Measurements from ENCODE around the gene CTBS.

CTBS gene

DNA sequence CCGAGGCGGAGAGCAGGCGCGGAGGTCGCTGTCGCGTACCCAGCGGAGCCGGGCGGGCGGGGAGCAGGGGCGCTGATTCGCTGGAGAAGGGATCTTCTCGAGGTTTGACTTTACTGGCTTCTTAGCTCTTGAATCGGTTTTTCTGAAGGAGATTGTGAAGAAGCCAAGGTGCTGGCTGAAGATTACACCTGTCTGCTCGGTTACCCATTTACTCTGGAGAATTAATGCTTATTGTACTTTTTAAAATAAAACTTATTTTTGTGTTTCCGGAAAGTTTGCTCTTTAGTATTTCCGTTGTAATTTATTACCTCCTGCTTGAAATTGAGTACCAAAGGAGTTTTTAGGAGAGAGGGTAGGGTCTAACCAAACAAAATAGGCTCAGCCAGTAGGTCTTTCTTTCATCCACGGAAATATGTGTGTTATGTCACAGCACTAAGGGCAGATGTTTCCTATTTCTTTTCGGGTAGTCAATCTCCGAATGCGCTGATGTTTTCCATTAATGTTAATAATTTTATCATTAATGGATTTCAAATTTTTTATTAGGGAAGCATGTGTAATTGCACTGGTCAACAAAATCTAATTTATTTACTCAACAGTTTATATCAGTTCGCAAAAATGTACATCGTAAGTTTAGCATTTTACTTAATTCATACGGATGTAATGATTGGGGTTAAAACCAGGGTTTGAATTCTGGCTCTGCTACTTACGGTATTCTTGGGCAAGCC lies 67.3 kb downstream of the CTBS start:
- peak; percentile 3 for TF ChIP-seq CTCF (conservative IDR thresholded peaks at IDR 0.05; ENCODE audit: low read depth, low read length)
- DNase-seq (ENCODE audit: low read depth) = no peak
- H3K4me3 ChIP-seq (ENCODE audit: low read depth, low read length) = peak overlapping the region; percentile 94

DNA sequence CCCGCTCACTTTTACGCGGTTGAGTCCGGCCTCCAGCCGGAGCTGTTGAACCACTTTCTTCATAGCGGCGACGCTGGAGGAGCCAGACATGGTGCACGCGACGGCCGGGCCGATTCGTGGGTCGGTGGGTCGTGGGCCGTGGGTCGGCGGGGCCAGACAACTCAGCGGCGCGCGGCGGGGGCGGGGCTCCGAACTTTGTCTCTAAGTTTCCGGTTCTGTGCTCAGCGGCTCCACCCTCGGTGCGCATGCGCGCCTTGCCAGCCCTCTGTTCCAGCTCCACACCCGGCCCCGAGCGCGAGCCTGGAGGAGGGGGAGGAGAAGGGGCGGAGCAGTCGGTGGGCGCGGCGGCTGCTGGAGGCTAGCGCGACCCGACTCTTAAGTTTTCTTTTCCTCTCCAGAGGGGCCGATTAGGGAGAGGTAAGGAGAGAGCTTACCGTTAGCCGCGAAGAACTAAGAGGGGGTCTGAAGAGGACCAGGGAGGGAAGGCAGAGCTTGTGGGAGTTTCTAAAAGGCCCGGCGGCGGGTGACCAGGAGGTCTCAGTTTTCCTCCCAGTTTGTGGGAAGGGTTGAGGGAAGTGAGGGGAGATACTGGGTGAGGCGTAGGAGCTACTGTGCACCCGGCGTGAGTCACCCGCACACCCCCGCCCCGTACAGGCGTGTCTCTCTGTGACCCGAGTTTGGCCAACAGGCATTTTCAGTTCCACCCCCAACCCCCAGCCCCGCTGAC lies 68.1 kb downstream of the CTBS start, which contains the start of the genes GNG5 and SPATA1:
Gene GNG5, minus strand, starts transcription at position 580 of the 727 bp plus-strand sequence. Its CDS starts 490 bp downstream, at position 90.
Gene SPATA1, plus strand, starts transcription at position 385 of the 727 bp plus-strand sequence. CDS start 9,974 bp downstream, outside the sequence.
- peak within 1 kb of the TSS; percentile 94 for H3K4me3 ChIP-seq (ENCODE audit: low read depth, low read length)
- peak; percentile 0 for TF ChIP-seq CTCF (conservative IDR thresholded peaks at IDR 0.05; ENCODE audit: low read depth, low read length)

DNA sequence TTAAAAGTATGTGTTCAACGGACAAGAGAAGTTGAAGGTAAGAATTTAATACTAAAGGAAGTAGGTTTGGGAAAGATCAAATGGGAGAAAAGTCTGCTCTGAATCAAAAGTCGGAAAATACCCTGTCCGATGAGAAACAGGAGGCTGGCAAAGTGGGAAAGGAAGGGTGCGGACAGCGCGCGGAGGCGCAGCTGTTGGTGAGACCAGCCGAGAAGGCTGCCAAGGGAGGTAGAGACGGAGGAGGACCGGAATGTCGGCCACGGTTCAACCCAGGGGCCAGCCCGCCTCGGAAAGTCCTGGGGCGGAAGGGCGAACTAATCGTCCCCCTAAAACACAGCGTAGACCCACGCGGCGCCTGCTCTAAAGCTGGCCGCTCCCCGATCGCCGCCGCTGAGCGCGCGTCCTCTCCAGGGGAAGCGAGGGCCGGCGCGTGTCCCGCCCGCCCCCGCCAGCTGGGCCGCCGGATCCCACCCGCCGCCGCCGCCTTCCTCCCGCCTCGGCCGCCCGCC lies 68.7 kb downstream of the CTBS start:
- peak; percentile 0 for TF ChIP-seq CTCF (conservative IDR thresholded peaks at IDR 0.05; ENCODE audit: low read depth, low read length)

More for the DNA sequence above, 68.1 kb downstream of the CTBS start, which contains the start of the genes GNG5 and SPATA1:
- peak; percentile 97 for DNase-seq (ENCODE audit: low read depth)

DNA sequence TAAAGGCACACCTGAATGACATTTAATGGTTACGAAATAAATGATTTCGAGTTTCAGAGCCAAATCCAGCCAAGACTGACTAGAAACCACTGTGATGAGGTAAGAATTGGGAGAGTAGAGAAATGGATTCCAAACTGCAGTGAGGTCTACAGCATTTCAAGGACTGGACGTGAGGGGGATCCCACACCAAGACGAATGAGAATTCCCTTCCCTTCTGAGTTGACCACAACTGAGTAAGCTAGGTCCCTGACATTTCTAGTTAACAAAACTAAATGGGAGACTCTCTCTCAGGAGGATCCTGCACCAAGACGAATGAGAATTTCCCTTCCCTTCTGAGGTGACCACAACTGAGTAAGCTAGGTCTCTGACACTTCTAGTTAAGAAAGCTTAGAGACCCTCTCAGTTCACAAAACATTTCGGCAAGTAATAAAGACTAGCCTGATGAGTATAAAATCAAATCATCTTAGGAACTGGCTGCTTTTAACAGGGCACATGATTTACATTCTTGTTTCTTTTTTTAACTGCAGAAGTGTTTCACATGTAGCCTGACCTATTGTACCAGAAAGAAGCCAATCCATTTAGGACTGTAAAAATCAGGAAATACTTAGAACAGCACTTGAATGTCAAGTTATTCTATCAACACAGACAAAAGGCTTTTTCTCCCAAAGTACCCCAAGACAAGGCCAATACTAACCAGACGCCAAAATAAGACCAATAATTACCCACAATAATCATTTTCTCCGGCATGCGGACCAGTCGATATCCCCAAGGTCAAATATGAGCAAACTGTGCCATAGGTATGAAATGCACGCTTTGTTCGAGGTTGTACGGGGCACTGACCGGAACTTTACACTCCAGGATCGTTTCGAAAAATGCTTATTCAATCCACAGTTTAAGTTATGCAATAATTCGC lies 69.4 kb downstream of the CTBS start:
- TF ChIP-seq CTCF (conservative IDR thresholded peaks at IDR 0.05; ENCODE audit: low read depth, low read length) = peak; percentile 47
- peak; percentile 82 for DNase-seq (ENCODE audit: low read depth)
- H3K4me3 ChIP-seq (ENCODE audit: low read depth, low read length) = peak overlapping the region; percentile 94

More for the DNA sequence above, 68.7 kb downstream of the CTBS start:
- H3K4me3 ChIP-seq (ENCODE audit: low read depth, low read length) = peak overlapping the region; percentile 94
- DNase-seq (ENCODE audit: low read depth) = peak; percentile 57

DNA sequence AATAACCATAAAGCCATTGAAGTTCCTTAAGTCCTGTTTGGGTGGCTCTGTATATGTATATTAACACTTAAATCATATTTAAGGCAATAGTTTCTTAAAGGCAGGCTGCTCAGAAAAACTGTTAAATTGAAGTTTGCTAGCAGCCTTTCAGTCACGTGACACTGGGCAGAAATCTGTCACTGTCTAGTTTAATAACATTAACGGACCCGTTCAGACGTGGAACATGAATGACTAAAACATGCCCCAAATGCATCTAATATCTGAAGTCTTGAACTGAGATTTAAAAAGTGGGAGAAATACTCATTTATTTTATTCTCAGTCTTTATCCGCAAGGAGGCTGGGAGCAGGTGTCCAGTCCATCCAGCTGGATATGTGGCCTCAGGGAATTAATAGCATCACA lies 71.3 kb downstream of the CTBS start:
- no peak for TF ChIP-seq CTCF (conservative IDR thresholded peaks at IDR 0.05; ENCODE audit: low read depth, low read length)
- no peak for DNase-seq (ENCODE audit: low read depth)
- no peak overlapping the region for H3K4me3 ChIP-seq (ENCODE audit: low read depth, low read length)
